Calu3 (cell line): ENCODE data around the gene RGS3. TPM values are rescaled to one million over a fixed set of nuclear protein-coding genes. Genes with fewer than 3 reads are reported as not detected.

Experiments
- BruUV-seq: library from RNA; stranded (reverse); fragments of 400-500 nt; replicated peaks from 2 replicates; lab custom pipeline; 2021; lab: Mats Ljungman, UMichigan
- CTCF ChIA-PET: fragments of 300-600 bp; sonication (Branson Sonifier 250); formaldehyde crosslinking; loops from one replicate; lab custom pipeline; 2022; ENCODE audit warnings: antibody characterized with exemption; lab: Charles Lee
- DNase-seq: peaks from one replicate; pipeline ENCODE4 v3.0.0; 2022
- H3K27ac Mint-ChIP-seq: one replicate; pipeline ENCODE4 v1.8.0; 2022; ENCODE audit warnings: mixed read lengths; ENCODE audit not compliant: unreplicated experiment
- H3K27me3 Mint-ChIP-seq: one replicate; pipeline ENCODE4 v1.8.0; 2022; ENCODE audit warnings: mixed read lengths; ENCODE audit not compliant: unreplicated experiment
- H3K36me3 Mint-ChIP-seq: one replicate; pipeline ENCODE4 v1.8.0; 2022; ENCODE audit warnings: mild to moderate bottlenecking, moderate library complexity, mixed read lengths; ENCODE audit not compliant: insufficient read depth, unreplicated experiment
- H3K4me1 Mint-ChIP-seq: one replicate; pipeline ENCODE4 v1.8.0; 2022; ENCODE audit warnings: mild to moderate bottlenecking, low read depth, mixed read lengths; ENCODE audit not compliant: unreplicated experiment
- H3K4me3 Mint-ChIP-seq: one replicate; pipeline ENCODE4 v1.8.0; 2022; ENCODE audit warnings: mild to moderate bottlenecking, low read depth, moderate library complexity, mixed read lengths; ENCODE audit not compliant: unreplicated experiment
- H3K9me3 Mint-ChIP-seq: one replicate; pipeline ENCODE4 v1.8.0; 2022; ENCODE audit warnings: low read depth, mixed read lengths; ENCODE audit not compliant: unreplicated experiment
- CTCF ChIP-seq: fragments of 200-600 bp; IDR thresholded peaks from one replicate; pipeline ENCODE4 v1.8.0; 2022; ENCODE audit warnings: antibody characterized with exemption; ENCODE audit not compliant: unreplicated experiment
- intact Hi-C: fragments of 100-400 bp; cut with micrococcal nuclease; formaldehyde crosslinking; loops from one replicate; pipeline ENCODE4 v1.10.0; 2022; ENCODE audit not compliant: unreplicated experiment
- total RNA-seq: library from RNA; stranded (reverse); gene quantifications from 2 replicates; pipeline ENCODE4 v1.2.3, GENCODE V29; 2022

The RGS3 gene
- total RNA-seq, 1 experiment from 2014 or later: 61.8 TPM

DNA sequence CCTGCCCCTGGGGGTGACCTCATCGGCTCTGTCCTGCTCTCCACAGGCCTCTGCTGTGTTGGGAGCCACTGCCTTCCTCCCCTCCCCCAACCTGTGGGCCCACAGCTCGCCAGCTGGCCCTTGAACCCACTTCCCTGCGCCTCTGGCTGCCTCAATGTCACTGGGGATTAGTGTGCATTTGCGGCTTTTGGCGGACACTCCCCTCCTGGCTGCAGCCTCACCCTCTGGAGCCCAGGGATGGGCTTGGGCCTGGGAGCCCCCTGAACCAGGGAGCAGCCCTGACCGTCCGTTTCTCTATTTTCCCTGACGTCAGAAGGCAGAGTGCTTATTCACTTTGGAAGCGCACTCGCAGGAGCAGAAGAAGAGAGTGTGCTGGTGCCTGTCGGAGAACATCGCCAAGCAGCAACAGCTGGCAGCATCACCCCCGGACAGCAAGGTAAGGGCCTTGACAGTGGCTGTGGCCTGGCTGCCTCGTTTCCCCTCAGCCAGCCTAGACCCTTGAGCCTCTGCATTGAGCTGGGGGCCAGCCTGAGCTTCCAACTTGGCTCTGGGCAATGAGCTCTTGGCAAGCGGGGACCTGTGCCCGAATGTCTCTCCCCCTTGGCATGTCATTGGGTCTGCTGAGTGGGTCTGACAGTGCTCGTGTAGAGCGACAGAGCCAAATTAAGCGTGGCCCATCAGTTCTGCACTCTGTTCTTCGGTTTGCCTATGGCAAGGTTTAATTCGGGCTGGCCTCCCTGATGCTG, 73.1 kb downstream of the RGS3 start:
- no peaks in the 10 kb centered on the region for H3K9me3 Mint-ChIP-seq
- no peak overlapping the region for H3K4me3 Mint-ChIP-seq
- no peaks in the 10 kb centered on the region for H3K4me1 Mint-ChIP-seq
- TF ChIP-seq CTCF: no peak
- no peak overlapping the region for H3K27ac Mint-ChIP-seq
- peaks cover 3% of the 10 kb centered on the region for H3K36me3 Mint-ChIP-seq
- H3K27me3 Mint-ChIP-seq: no peaks in the 10 kb centered on the region
- no TSS peak for BruUV-seq
- CTCF ChIA-PET: no interaction called here
- intact Hi-C loops: no loop called here
- no peak for DNase-seq

- Mint-ChIP-seq H3K27me3 (no peaks in the 10 kb centered on the region), H3K4me3 (no peak overlapping the region), H3K4me1 (no peaks in the 10 kb centered on the region), H3K9me3 (no peaks in the 10 kb centered on the region), H3K27ac (no peak overlapping the region), H3K36me3 (peaks cover 6% of the 10 kb centered on the region)
- CTCF ChIA-PET: no interaction called here
- no peak for DNase-seq
- no TSS peak for BruUV-seq
- intact Hi-C loops: no loop called here
- TF ChIP-seq CTCF: no peak
Observed at GRCh38 chr9:113537229-113537810, 73.8 kb downstream of the RGS3 start.

- BruUV-seq: no TSS peak
- no peaks in the 10 kb centered on the region for H3K9me3 Mint-ChIP-seq
- no peak overlapping the region for H3K27ac Mint-ChIP-seq
- no peaks in the 10 kb centered on the region for H3K27me3 Mint-ChIP-seq
- TF ChIP-seq CTCF: no peak
- peaks cover 6% of the 10 kb centered on the region for H3K36me3 Mint-ChIP-seq
- H3K4me3 Mint-ChIP-seq: no peak overlapping the region
- DNase-seq: no peak
- CTCF ChIA-PET: no interaction called here
- intact Hi-C loops: no loop called here
- H3K4me1 Mint-ChIP-seq: no peaks in the 10 kb centered on the region
Observed at GRCh38 chr9:113538131-113538530, 74.6 kb downstream of the RGS3 start.

- H3K36me3 Mint-ChIP-seq: peaks cover 6% of the 10 kb centered on the region
- no TSS peak for BruUV-seq
- TF ChIP-seq CTCF: no peak
Observed at GRCh38 chr9:113538701-113539430, 75.3 kb downstream of the RGS3 start.

More at GRCh38 chr9:113538701-113539430, 75.3 kb downstream of the RGS3 start:
- no peaks in the 10 kb centered on the region for H3K4me1 Mint-ChIP-seq
- H3K27me3 Mint-ChIP-seq: no peaks in the 10 kb centered on the region
- DNase-seq: no peak
- intact Hi-C loops: no loop called here
- no peak overlapping the region for H3K27ac Mint-ChIP-seq
- no peaks in the 10 kb centered on the region for H3K9me3 Mint-ChIP-seq
- CTCF ChIA-PET: no interaction called here
- H3K4me3 Mint-ChIP-seq: no peak overlapping the region
